ENCODE measurements around the gene ROR2. TPM values are rescaled to one million over a fixed set of nuclear protein-coding genes. Genes with fewer than 3 reads are reported as not detected.

The ROR2 gene
- total and polyA plus RNA-seq, 2 experiments from 2014 or later, result 8.1 to 18.8 TPM

DNA sequence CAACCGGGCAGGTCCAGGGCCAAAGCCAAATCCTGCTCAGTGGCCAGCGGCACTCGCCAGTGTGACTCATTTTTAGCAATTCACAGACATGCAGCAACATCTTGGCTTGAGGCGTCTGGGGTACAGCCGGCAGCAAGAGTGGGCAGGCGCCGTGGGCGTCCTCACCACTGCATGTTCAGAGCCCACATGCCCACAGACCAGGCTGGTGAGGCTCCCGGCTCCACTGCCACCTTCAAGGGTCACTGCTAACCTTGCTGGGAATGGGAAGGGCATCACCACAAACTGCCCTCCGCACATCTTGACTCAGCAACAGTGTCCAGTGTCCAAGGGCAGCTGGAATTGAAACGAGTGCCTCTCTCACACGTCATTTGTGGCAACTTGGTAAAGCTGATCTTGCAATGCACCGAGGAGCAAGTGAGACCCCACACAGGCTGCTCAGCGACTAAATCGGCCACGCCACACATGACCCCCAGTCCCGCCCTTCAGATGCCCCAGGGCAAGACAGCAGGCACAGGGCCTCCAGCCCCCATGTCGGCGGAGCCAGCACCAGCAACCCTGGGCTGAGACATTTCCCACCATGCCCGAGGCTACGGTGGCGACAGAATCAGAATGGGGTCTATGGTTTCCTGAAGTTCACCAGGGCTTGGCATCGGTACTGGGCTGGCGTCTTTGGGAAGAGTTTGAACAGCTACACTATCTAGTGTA, 140.3 kb downstream of the ROR2 start:
- H3K4me3 Mint-ChIP-seq, result no peak overlapping the region
- H3K36me3 Mint-ChIP-seq (ENCODE audit: low read depth), result no peaks in the 10 kb centered on the region
- H3K27ac Mint-ChIP-seq, result no peak overlapping the region
- no peaks in the 10 kb centered on the region for H3F3A ChIP-seq (replicated peaks; ENCODE audit: low read depth)
- TF ChIP-seq, protein P1, sequence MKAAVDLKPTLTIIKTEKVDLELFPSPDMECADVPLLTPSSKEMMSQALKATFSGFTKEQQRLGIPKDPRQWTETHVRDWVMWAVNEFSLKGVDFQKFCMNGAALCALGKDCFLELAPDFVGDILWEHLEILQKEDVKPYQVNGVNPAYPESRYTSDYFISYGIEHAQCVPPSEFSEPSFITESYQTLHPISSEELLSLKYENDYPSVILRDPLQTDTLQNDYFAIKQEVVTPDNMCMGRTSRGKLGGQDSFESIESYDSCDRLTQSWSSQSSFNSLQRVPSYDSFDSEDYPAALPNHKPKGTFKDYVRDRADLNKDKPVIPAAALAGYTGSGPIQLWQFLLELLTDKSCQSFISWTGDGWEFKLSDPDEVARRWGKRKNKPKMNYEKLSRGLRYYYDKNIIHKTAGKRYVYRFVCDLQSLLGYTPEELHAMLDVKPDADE (IDR thresholded peaks at IDR 0.05), result no peak
- no peak for TF ChIP-seq REST (IDR thresholded peaks at IDR 0.05; ENCODE audit: unreplicated experiment)
- TF ChIP-seq, protein P2, sequence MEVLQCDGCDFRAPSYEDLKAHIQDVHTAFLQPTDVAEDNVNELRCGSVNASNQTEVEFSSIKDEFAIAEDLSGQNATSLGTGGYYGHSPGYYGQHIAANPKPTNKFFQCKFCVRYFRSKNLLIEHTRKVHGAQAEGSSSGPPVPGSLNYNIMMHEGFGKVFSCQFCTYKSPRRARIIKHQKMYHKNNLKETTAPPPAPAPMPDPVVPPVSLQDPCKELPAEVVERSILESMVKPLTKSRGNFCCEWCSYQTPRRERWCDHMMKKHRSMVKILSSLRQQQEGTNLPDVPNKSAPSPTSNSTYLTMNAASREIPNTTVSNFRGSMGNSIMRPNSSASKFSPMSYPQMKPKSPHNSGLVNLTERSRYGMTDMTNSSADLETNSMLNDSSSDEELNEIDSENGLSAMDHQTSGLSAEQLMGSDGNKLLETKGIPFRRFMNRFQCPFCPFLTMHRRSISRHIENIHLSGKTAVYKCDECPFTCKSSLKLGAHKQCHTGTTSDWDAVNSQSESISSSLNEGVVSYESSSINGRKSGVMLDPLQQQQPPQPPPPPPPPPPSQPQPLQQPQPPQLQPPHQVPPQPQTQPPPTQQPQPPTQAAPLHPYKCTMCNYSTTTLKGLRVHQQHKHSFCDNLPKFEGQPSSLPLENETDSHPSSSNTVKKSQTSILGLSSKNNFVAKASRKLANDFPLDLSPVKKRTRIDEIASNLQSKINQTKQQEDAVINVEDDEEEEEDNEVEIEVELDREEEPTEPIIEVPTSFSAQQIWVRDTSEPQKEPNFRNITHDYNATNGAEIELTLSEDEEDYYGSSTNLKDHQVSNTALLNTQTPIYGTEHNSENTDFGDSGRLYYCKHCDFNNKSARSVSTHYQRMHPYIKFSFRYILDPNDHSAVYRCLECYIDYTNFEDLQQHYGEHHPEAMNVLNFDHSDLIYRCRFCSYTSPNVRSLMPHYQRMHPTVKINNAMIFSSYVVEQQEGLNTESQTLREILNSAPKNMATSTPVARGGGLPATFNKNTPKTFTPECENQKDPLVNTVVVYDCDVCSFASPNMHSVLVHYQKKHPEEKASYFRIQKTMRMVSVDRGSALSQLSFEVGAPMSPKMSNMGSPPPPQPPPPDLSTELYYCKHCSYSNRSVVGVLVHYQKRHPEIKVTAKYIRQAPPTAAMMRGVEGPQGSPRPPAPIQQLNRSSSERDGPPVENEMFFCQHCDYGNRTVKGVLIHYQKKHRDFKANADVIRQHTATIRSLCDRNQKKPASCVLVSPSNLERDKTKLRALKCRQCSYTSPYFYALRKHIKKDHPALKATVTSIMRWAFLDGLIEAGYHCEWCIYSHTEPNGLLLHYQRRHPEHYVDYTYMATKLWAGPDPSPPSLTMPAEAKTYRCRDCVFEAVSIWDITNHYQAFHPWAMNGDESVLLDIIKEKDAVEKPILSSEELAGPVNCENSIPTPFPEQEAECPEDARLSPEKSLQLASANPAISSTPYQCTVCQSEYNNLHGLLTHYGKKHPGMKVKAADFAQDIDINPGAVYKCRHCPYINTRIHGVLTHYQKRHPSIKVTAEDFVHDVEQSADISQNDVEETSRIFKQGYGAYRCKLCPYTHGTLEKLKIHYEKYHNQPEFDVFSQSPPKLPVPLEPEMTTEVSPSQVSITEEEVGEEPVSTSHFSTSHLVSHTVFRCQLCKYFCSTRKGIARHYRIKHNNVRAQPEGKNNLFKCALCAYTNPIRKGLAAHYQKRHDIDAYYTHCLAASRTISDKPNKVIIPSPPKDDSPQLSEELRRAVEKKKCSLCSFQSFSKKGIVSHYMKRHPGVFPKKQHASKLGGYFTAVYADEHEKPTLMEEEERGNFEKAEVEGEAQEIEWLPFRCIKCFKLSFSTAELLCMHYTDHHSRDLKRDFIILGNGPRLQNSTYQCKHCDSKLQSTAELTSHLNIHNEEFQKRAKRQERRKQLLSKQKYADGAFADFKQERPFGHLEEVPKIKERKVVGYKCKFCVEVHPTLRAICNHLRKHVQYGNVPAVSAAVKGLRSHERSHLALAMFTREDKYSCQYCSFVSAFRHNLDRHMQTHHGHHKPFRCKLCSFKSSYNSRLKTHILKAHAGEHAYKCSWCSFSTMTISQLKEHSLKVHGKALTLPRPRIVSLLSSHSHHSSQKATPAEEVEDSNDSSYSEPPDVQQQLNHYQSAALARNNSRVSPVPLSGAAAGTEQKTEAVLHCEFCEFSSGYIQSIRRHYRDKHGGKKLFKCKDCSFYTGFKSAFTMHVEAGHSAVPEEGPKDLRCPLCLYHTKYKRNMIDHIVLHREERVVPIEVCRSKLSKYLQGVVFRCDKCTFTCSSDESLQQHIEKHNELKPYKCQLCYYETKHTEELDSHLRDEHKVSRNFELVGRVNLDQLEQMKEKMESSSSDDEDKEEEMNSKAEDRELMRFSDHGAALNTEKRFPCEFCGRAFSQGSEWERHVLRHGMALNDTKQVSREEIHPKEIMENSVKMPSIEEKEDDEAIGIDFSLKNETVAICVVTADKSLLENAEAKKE (CRISPR knock-in tag; IDR thresholded peaks at IDR 0.05), result no peak
- TF ChIP-seq CTCF (conservative IDR thresholded peaks at IDR 0.05; ENCODE audit: low read depth in 2 of 2), result no peak
- no peak for TF ChIP-seq NANOG (IDR thresholded peaks at IDR 0.05; ENCODE audit: borderline replicate concordance)
- TF ChIP-seq ZNF114 (CRISPR knock-in tag; IDR thresholded peaks at IDR 0.05), result no peak
- no peak for TF ChIP-seq STAT1 (IDR thresholded peaks at IDR 0.05; ENCODE audit: unreplicated experiment)
- TF ChIP-seq CREB1 (CRISPR knock-in tag; IDR thresholded peaks at IDR 0.05; ENCODE audit: low read depth), result no peak
- TF ChIP-seq EZH2phosphoT487 (IDR thresholded peaks at IDR 0.05; ENCODE audit: unreplicated experiment), result no peak
- no peak for TF ChIP-seq JUNB (IDR thresholded peaks at IDR 0.05; ENCODE audit: unreplicated experiment)
- TF ChIP-seq POLR2AphosphoS5 (IDR thresholded peaks at IDR 0.05; ENCODE audit: low read depth), result no peak
- TF ChIP-seq ZNF331 (CRISPR knock-in tag; IDR thresholded peaks at IDR 0.05; ENCODE audit: low read depth), result no peak
- no peak for TF ChIP-seq EZH2 (IDR thresholded peaks at IDR 0.05; ENCODE audit: low read depth, unreplicated experiment)
- H3K27ac ChIP-seq (ENCODE audit: low read depth), result no peak overlapping the region
- no peaks in the 10 kb centered on the region for H3K4me1 ChIP-seq (ENCODE audit: insufficient read depth)
- no peaks in the 10 kb centered on the region for H3K27me3 ChIP-seq (ENCODE audit: insufficient read depth)
- no peaks in the 10 kb centered on the region for H4K20me1 ChIP-seq (replicated peaks; ENCODE audit: insufficient read depth)
- peaks cover 7% of the 10 kb centered on the region for H3K27me3 Mint-ChIP-seq (ENCODE audit: insufficient read depth, low read depth, poor library complexity)
- no peaks in the 10 kb centered on the region for H3K9me2 ChIP-seq (ENCODE audit: insufficient read depth)
- no peak overlapping the region for H3K4me2 ChIP-seq
- H3K4me3 ChIP-seq, result no peak overlapping the region
- no peaks in the 10 kb centered on the region for H3K79me2 ChIP-seq (replicated peaks; ENCODE audit: insufficient read depth)
- no peaks in the 10 kb centered on the region for H3K9me3 Mint-ChIP-seq
- H3K36me3 ChIP-seq (ENCODE audit: insufficient read depth), result no peaks in the 10 kb centered on the region
- no peak overlapping the region for H2AFZ ChIP-seq
- ATAC-seq (no peak), DNase-seq (ENCODE audit: low spot score) (no peak)
- H3K4me1 Mint-ChIP-seq, result peaks cover 6% of the 10 kb centered on the region; the same call in 2 of the 3 replicates

Data from GM23338 (cell line).